Sigmoid colon (tissue), 7 donors: ENCODE results near the gene KRT3. TPM values are rescaled to one million over a fixed set of nuclear protein-coding genes. Genes with fewer than 3 reads are reported as not detected.

ENCODE experiments used
- DNase-seq: peaks from one replicate; pipeline ENCODE4 v3.0.0-alpha.2; 2019
- H3K27ac ChIP-seq, 4 donors: fragments of 200-600 bp; sonication (generic); one replicate each; pipeline ENCODE4 v1.5.1; 2016 to 2019; ENCODE audit warnings: mild to moderate bottlenecking in 1 of 4
- H3K27me3 ChIP-seq, 3 donors: fragments of 200-600 bp; sonication (generic); one replicate each; pipeline ENCODE4 v1.5.1; 2019; ENCODE audit warnings: mild to moderate bottlenecking in 1 of 3
- H3K36me3 ChIP-seq, 4 donors: fragments of 200-600 bp; sonication (generic); one replicate each; pipeline ENCODE4 v1.5.1; 2016 to 2019
- H3K4me1 ChIP-seq, 4 donors: fragments of 200-600 bp; sonication (generic); one replicate each; pipeline ENCODE4 v1.5.1; 2017 to 2019
- H3K4me3 ChIP-seq, 4 donors: fragments of 200-600 bp; sonication (generic); one replicate each; pipeline ENCODE4 v1.5.1; 2017 to 2019; ENCODE audit warnings: mild to moderate bottlenecking in 2 of 4, moderate library complexity in 1 of 4
- H3K9me3 ChIP-seq, 4 donors: fragments of 200-600 bp in 3 of 4; sonication (generic) in 3 of 4; one replicate each; pipeline versions ENCODE4 v1.5.1 to v1.6.1; 2013 to 2019
- EP300 ChIP-seq, 4 donors: sonication (generic); formaldehyde crosslinking; IDR thresholded peaks; one replicate each; pipeline ENCODE4 v1.6.1; 2017; ENCODE audit warnings: antibody characterized with exemption in 4 of 4
- POLR2A ChIP-seq, 2 donors: fragments of 450-650 bp; IDR thresholded peaks; one replicate each; pipeline ENCODE4 v1.6.1; 2016; ENCODE audit warnings: antibody characterized with exemption in 2 of 2, mild to moderate bottlenecking in 2 of 2, moderate library complexity in 2 of 2
- POLR2AphosphoS5 ChIP-seq, 4 donors: sonication (generic); formaldehyde crosslinking; IDR thresholded peaks; one replicate each; pipeline ENCODE4 v1.6.1; 2017; ENCODE audit warnings: antibody characterized with exemption in 4 of 4
- WGBS, 2 donors: extraction: QIAGEN DNeasy Blood & Tissue Kit; methylation state at CpG; one replicate each; pipeline ENCODE4 v1.1.7; 2013; 5-methylcytosine and 5-hydroxymethylcytosine counted together
- intact Hi-C: fragments of 100-400 bp; cut with DNase I; formaldehyde crosslinking; loops from one replicate; pipeline ENCODE4 v1.15.1; 2023
- polyA plus RNA-seq, 3 donors: library from polyadenylated mRNA; stranded (reverse); fragments of 200-250 nt; gene quantifications; one replicate each; pipeline ENCODE4 v1.2.3, GENCODE V29; 2013
- total RNA-seq, 4 donors: library from RNA; depleted of rRNA; stranded (reverse); fragments of >200 nt; gene quantifications; one replicate each; pipeline ENCODE4 v1.1.0, GENCODE V29; 2016
- TF ChIP-seq, protein P1 (sequence below), 4 experiments: fragments of 450-650 bp in 3 of 4; fragments of 200-600 bp in 1 of 4; IDR thresholded peaks; one replicate each; pipeline ENCODE4 v1.5.1; 2016 to 2019; ENCODE audit warnings: antibody characterized with exemption in 4 of 4, mild to moderate bottlenecking in 3 of 4, moderate library complexity in 2 of 4
- donor health status: healthy with polysubstance abuse.
- donor health status: Bipolar disorder and iron deficiency.
- donor health status: healthy.

Gene KRT3
- total and polyA plus RNA-seq, 7 donors = not detected

DNA sequence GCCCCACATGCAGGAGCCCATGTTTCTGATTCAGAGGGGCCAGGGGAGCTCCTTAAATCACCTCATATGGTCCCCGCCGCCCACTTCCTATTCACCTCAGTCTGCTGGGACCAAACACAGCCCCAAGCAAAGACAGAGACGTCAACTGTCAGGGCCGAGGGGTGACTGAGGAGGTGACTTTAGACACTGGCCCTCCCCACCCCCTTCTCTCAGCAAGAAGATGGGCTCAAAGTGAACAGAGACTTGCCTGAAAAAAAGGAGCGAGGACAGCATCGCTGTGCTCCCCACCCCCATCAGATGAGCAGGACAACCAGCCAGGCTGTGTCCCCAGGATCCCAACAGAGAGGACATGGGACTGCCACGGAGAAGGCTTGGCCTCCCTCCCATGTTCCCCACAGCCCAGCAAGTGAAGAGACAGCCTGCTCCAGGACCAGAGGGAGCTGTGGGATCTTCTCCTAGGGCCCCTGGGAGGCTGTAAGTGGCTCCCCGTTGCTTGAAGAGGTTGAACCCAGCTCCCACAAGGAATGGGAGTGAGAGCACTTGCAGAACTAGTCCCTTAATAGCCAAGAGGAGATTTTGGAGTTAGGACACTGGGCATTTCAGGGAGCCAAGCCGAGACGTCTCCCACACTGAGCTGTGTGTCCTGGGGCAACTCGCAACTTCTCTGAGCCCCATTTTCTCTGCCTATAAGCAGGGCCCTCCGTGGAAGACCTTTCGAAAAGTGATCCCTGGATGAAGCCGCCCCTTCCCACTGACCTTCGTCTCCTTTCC lies 39.5 kb upstream of the KRT3 start:
- Histone ChIP-seq H3K27ac (no peak overlapping the region), H3K4me3 (no peak overlapping the region), H3K27me3 (no peaks in the 10 kb centered on the region), H3K36me3 (no peaks in the 10 kb centered on the region), H3K4me1 (no peaks in the 10 kb centered on the region), H3K9me3 (no peaks in the 10 kb centered on the region)
- intact Hi-C loops = no loop called here
- WGBS, 2 donors = 84 to 86% methylated on average over 15 of the region's 15 CpGs
- TF ChIP-seq POLR2AphosphoS5 (IDR thresholded peaks at IDR 0.05) (no peak), EP300 (IDR thresholded peaks at IDR 0.05) (no peak), POLR2A (IDR thresholded peaks at IDR 0.05) (no peak)
- TF ChIP-seq, protein P1, sequence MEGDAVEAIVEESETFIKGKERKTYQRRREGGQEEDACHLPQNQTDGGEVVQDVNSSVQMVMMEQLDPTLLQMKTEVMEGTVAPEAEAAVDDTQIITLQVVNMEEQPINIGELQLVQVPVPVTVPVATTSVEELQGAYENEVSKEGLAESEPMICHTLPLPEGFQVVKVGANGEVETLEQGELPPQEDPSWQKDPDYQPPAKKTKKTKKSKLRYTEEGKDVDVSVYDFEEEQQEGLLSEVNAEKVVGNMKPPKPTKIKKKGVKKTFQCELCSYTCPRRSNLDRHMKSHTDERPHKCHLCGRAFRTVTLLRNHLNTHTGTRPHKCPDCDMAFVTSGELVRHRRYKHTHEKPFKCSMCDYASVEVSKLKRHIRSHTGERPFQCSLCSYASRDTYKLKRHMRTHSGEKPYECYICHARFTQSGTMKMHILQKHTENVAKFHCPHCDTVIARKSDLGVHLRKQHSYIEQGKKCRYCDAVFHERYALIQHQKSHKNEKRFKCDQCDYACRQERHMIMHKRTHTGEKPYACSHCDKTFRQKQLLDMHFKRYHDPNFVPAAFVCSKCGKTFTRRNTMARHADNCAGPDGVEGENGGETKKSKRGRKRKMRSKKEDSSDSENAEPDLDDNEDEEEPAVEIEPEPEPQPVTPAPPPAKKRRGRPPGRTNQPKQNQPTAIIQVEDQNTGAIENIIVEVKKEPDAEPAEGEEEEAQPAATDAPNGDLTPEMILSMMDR (IDR thresholded peaks at IDR 0.05) = no peak
- no peak for DNase-seq

DNA sequence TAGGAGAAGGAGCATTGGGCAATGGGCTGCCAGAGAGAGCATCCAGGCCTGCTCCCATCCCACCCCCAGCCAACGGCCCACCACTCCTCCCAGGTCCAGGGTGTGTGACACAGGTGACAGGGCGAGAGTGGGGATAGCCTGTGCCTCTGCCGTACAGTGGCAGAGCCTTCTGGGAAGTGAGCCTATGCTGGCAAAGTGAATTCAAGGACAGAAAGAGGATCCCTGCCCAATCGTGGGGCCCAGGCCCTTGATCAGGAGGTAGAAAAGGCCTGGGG lies 38.7 kb upstream of the KRT3 start:
- no peak overlapping the region for H3K4me3 ChIP-seq
- no peak overlapping the region for H3K27ac ChIP-seq
- intact Hi-C loops = no loop called here
- WGBS, 2 donors = 58 to 77% methylated on average over 4 of the region's 4 CpGs
- no peak for DNase-seq
- H3K4me1 ChIP-seq = no peaks in the 10 kb centered on the region
- no peak for TF ChIP-seq EP300 (IDR thresholded peaks at IDR 0.05)
- no peak for TF ChIP-seq POLR2AphosphoS5 (IDR thresholded peaks at IDR 0.05)
- TF ChIP-seq POLR2A (IDR thresholded peaks at IDR 0.05) = no peak
- TF ChIP-seq, protein P1 (IDR thresholded peaks at IDR 0.05) = no peak
- H3K27me3 ChIP-seq = no peaks in the 10 kb centered on the region
- no peaks in the 10 kb centered on the region for H3K36me3 ChIP-seq
- H3K9me3 ChIP-seq = no peaks in the 10 kb centered on the region

DNA sequence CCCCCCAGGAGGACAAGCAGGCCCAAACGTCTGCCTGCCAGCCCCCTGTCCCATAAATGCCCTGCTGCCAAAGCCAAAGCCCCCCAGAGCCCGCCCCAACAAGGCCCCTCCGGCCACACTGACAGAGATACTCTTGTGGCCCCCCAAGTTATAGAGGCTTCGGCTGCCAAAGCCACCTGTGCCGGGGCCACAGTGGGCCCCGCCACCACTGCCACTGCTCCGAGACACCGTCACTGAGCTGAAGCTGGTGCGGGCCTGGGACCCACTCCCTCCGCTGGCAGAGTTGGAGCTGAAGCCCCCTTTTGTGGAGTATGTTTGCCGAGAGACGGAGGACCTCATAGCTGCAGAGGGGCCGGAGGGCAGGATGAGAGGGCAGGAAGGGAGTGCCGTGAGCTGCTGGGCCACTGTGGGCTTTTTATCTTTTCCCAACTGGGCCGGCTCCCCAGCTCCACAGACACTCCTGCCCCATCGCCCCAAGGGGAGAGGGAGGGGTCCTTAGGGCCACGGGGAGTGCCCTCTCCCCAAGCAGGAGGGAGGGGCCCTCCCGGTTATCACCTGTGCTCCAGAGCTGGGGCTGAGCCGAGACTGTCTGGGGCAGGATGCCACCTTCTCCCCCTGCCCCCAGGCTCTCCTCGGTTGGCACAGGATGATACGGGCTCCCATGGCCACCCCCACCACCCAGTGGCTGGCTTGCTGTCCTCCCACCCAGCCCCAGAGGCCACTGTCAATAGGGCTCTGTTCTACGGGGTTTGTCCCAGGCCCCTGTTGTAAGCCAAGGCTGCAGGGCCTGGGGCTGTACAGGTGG lies 38.2 kb upstream of the KRT3 start, which contains the start of gene KRT79:
Gene KRT79, minus strand, starts transcription at position 390 of the 805 bp plus-strand sequence. Its CDS starts 51 bp downstream, at position 339.
- no peak within 1 kb of the TSS for H3K27ac ChIP-seq
- TF ChIP-seq POLR2AphosphoS5 (IDR thresholded peaks at IDR 0.05) (no peak), POLR2A (IDR thresholded peaks at IDR 0.05) (no peak), EP300 (IDR thresholded peaks at IDR 0.05) (no peak)
- TF ChIP-seq, protein P1 (IDR thresholded peaks at IDR 0.05) = no peak
- H3K9me3 ChIP-seq = no peaks in the 10 kb centered on the region
- H3K4me3 ChIP-seq = no peak within 1 kb of the TSS
- DNase-seq = no peak
- no peaks in the 10 kb centered on the region for H3K4me1 ChIP-seq
- WGBS, 2 donors = 82 to 86% methylated on average over 22 of the region's 22 CpGs
- intact Hi-C loops = no loop called here
- no peaks in the 10 kb centered on the region for H3K36me3 ChIP-seq
- no peaks in the 10 kb centered on the region for H3K27me3 ChIP-seq

DNA sequence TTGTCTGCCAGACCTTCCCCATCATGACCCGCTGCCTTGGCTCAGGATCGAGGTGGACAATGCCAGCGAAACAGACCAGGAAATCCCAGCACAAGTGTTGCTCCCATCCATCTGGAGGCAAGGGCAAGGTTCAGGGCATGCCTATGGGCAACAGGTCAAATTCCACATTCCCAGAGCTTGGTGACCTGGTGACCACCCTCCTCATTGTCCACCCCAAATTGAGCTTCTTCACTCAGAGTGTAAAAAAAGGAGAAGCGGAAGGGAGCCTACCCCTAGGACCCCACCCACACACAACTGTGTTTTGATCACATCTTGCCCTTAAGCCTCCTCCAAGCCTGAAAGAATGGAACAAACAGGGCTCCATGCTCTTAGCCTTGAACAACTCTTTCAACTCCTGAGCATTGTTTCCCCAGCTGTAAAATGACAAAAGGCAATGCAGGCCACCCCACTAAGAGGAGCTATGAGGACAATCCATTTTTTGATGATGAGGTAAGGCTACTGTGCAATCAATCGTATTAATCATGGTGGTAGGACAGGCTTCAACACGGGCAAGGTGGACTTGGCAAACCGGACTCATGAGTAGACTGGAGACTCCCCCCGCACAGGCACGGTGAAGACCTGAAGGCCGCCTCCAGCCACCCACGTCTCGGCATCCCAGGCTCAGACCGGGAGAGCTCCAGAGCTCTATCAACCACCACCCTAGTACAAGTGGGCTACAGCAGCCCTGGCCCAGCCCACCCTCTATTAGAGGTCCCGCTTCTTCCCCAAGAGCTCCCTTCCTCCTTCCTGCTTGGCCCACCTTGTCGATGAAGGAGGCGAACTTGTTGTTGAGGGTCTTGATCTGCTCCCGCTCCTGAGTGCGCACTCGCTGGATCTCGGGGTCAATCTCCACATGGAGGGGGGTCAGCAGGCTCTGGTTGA lies 37.3 kb upstream of the KRT3 start:
- DNase-seq = no peak
- no peaks in the 10 kb centered on the region for H3K9me3 ChIP-seq
- no peak overlapping the region for H3K27ac ChIP-seq
- intact Hi-C loops = no loop called here
- no peaks in the 10 kb centered on the region for H3K36me3 ChIP-seq
- TF ChIP-seq POLR2A (IDR thresholded peaks at IDR 0.05) = no peak
- TF ChIP-seq, protein P1 (IDR thresholded peaks at IDR 0.05) = no peak
- no peak for TF ChIP-seq EP300 (IDR thresholded peaks at IDR 0.05)
- TF ChIP-seq POLR2AphosphoS5 (IDR thresholded peaks at IDR 0.05) = no peak
- H3K27me3 ChIP-seq = no peaks in the 10 kb centered on the region
- 88 to 90% methylated on average over 20 of the region's 20 CpGs for WGBS, 2 donors
- H3K4me1 ChIP-seq = no peaks in the 10 kb centered on the region
- H3K4me3 ChIP-seq = no peak overlapping the region
